HL-60 (cell line): Measurements from ENCODE around the gene DDX55.

Experiments
- CTCF ChIP-seq: IDR thresholded peaks from one replicate; pipeline ENCODE4 v1.5.1; 2011; ENCODE audit warnings: low read length, control low read depth, inconsistent platforms; ENCODE audit not compliant: insufficient read depth
- GABPA ChIP-seq: IDR thresholded peaks from 2 replicates; pipeline ENCODE4 v1.6.1; 2012; ENCODE audit warnings: low read depth
- POLR2AphosphoS5 ChIP-seq: IDR thresholded peaks from 2 replicates; pipeline ENCODE4 v1.6.1; 2012; ENCODE audit warnings: low read depth
- REST ChIP-seq: IDR thresholded peaks from 2 replicates; pipeline ENCODE4 v1.6.1; 2012; ENCODE audit warnings: low read depth; ENCODE audit not compliant: insufficient replicate concordance

GRCh38 chr12:123597100-123597499 lies 4.8 kb upstream of the DDX55 start:
- TF ChIP-seq CTCF (no peak), REST (no peak), GABPA (no peak), POLR2AphosphoS5 (no peak)
